Keratinocyte (primary cell): ENCODE results near the gene EML2. TPM values are rescaled to one million over a fixed set of nuclear protein-coding genes. Genes with fewer than 3 reads are reported as not detected.

Experiments used
- DNase-seq: peaks from one replicate; pipeline ENCODE4 v3.0.0-alpha.2; 2011; ENCODE audit warnings: low read depth, missing footprints, low spot score
- FAIRE-seq: peaks from 2 replicates; lab custom pipeline; 2011; peaks lifted over from hg19 to GRCh38; lab: Jason Lieb, UNC
- H2AFZ ChIP-seq: 2 replicates; pipeline ENCODE4 v1.6.0; 2012; ENCODE audit warnings: low read length, control low read depth, inconsistent platforms; ENCODE audit not compliant: control insufficient read depth
- H3K27ac ChIP-seq: 2 replicates; pipeline ENCODE4 v1.5.1; 2011; ENCODE audit warnings: low read length; ENCODE audit not compliant: control insufficient read depth, insufficient read depth
- H3K27me3 ChIP-seq: 3 replicates; pipeline ENCODE4 v1.6.0; 2011; ENCODE audit warnings: low read length; ENCODE audit not compliant: control insufficient read depth, insufficient read depth; ENCODE audit errors: extremely low read depth
- H3K36me3 ChIP-seq, 2 experiments: 2 replicates in 1 of 2; 3 replicates in 1 of 2; pipeline ENCODE4 v1.5.1; 2011; ENCODE audit warnings: low read length in 2 of 2, mild to moderate bottlenecking in 1 of 2; ENCODE audit not compliant: control insufficient read depth in 2 of 2, insufficient read depth in 2 of 2; ENCODE audit errors: extremely low read depth in 1 of 2
- H3K4me1 ChIP-seq: 3 replicates; pipeline ENCODE4 v1.5.1; 2011; ENCODE audit warnings: low read length; ENCODE audit not compliant: control insufficient read depth, insufficient read depth; ENCODE audit errors: extremely low read depth
- H3K4me2 ChIP-seq: 3 replicates; pipeline ENCODE4 v1.6.0; 2011; ENCODE audit warnings: low read depth, low read length; ENCODE audit not compliant: control insufficient read depth, insufficient read depth; ENCODE audit errors: extremely low read depth
- H3K4me3 ChIP-seq, 3 experiments: fragments of 200-600 bp in 1 of 3; sonication (generic) in 1 of 3; 2 replicates in 2 of 3; 3 replicates in 1 of 3; pipeline ENCODE4 v1.5.1; 2011 to 2016; ENCODE audit warnings: low read length in 3 of 3, mild to moderate bottlenecking in 3 of 3, control low read depth in 2 of 3, inconsistent platforms in 1 of 3, low read depth in 1 of 3, mixed read lengths in 1 of 3, mixed run types in 1 of 3, moderate library complexity in 1 of 3; ENCODE audit not compliant: control insufficient read depth in 2 of 3, insufficient read depth in 2 of 3; ENCODE audit errors: extremely low read depth in 1 of 3
- H3K79me2 ChIP-seq: 2 replicates; pipeline ENCODE4 v1.6.0; 2012; ENCODE audit warnings: low read length; ENCODE audit not compliant: control insufficient read depth, insufficient read depth
- H3K9ac ChIP-seq: 3 replicates; pipeline ENCODE4 v1.6.0; 2011; ENCODE audit warnings: low read length; ENCODE audit not compliant: control insufficient read depth, insufficient read depth; ENCODE audit errors: extremely low read depth
- H3K9me1 ChIP-seq: 3 replicates; pipeline ENCODE4 v1.6.0; 2011; ENCODE audit warnings: low read length; ENCODE audit not compliant: control insufficient read depth, insufficient read depth; ENCODE audit errors: extremely low read depth
- H3K9me3 ChIP-seq: 2 replicates; pipeline ENCODE4 v1.5.1; 2012; ENCODE audit warnings: low read depth, low read length; ENCODE audit not compliant: control insufficient read depth
- H4K20me1 ChIP-seq: 3 replicates; pipeline ENCODE4 v1.6.0; 2011; ENCODE audit warnings: low read length; ENCODE audit not compliant: control insufficient read depth, insufficient read depth; ENCODE audit errors: extremely low read depth
- CTCF ChIP-seq, 3 experiments: IDR thresholded peaks in 1 of 3; conservative IDR thresholded peaks in 1 of 3; optimal IDR thresholded peaks in 1 of 3; 2 replicates in 2 of 3; 3 replicates in 1 of 3; pipeline versions ENCODE3 to v1.5.1; 2011; ENCODE audit warnings: low read length in 3 of 3, mild to moderate bottlenecking in 3 of 3, moderate library complexity in 2 of 3, control low read depth in 1 of 3, inconsistent platforms in 1 of 3; ENCODE audit not compliant: insufficient read depth in 2 of 3; ENCODE audit errors: extremely low read depth in 1 of 3
- EZH2 ChIP-seq: IDR thresholded peaks from one replicate; pipeline ENCODE4 v1.6.1; 2012; ENCODE audit warnings: inconsistent platforms, mild to moderate bottlenecking, low read length, moderate library complexity
- dilution Hi-C: fragments of 300-500 bp; cut with MboI; formaldehyde crosslinking; loops from one replicate; pipeline ENCODE4 v1.7.0; 2020; ENCODE audit warnings: low sequenced_read_pairs; ENCODE audit not compliant: extremely low pct_ligation_motif_present
- polyA plus RNA-seq, 5 experiments: library from polyadenylated mRNA; depleted of rRNA in 3 of 5; stranded (reverse) in 3 of 5; stranded (forward) in 1 of 5; unstranded in 1 of 5; fragments of >200 nt; gene quantifications; 1 replicate in 1 of 5; 2 replicates in 3 of 5; 3 replicates in 1 of 5; pipeline versions ENCODE4 v1.2.1 to v1.2.3, GENCODE V29; 2011 to 2012; ENCODE audit warnings: missing spikeins in 2 of 5, low read depth in 1 of 5, low replicate concordance in 1 of 5
- small RNA-seq, 3 experiments: library from RNA; depleted of rRNA; stranded (forward); fragments of <200 nt; gene quantifications; one replicate each; pipeline ENCODE3, GENCODE V24; 2012; ENCODE audit warnings: low read depth in 3 of 3, low replicate concordance in 1 of 3; ENCODE audit not compliant: insufficient read length in 3 of 3

EML2 gene
- polyA plus RNA-seq, 1 donor (not counting 4 experiments of a cell fraction or from before 2014, with no cell fraction given): 43.4 TPM

- no peaks in the 10 kb centered on the region for H4K20me1 ChIP-seq
- H3K9me3 ChIP-seq: no peaks in the 10 kb centered on the region
- TF ChIP-seq CTCF (optimal IDR thresholded peaks at IDR 0.05 in 1 of 3, IDR thresholded peaks at IDR 0.05 in 1 of 3, conservative IDR thresholded peaks at IDR 0.05 in 1 of 3; ENCODE audit: extremely low read depth in 1 of 3, insufficient read depth in 2 of 3, low read length in 3 of 3): no peak
- no peak for TF ChIP-seq EZH2
- no peak overlapping the region for H3K4me2 ChIP-seq
- H2AFZ ChIP-seq: no peak overlapping the region
- peaks cover 2 to 7% of the 10 kb centered on the region in 2 experiments for H3K36me3 ChIP-seq
- no peaks in the 10 kb centered on the region for H3K4me1 ChIP-seq
- DNase-seq: no peak
- H3K9ac ChIP-seq: no peak overlapping the region
- no peak for FAIRE-seq
- H3K27ac ChIP-seq: no peak overlapping the region
- H3K27me3 ChIP-seq: no peaks in the 10 kb centered on the region
- peaks cover 5% of the 10 kb centered on the region for H3K79me2 ChIP-seq
- dilution Hi-C loops: no loop called here
- H3K9me1 ChIP-seq: no peaks in the 10 kb centered on the region
- H3K4me3 ChIP-seq: no peak overlapping the region
Observed at GRCh38 chr19:45560686-45561085, 78.5 kb downstream of the EML2 start.

DNA sequence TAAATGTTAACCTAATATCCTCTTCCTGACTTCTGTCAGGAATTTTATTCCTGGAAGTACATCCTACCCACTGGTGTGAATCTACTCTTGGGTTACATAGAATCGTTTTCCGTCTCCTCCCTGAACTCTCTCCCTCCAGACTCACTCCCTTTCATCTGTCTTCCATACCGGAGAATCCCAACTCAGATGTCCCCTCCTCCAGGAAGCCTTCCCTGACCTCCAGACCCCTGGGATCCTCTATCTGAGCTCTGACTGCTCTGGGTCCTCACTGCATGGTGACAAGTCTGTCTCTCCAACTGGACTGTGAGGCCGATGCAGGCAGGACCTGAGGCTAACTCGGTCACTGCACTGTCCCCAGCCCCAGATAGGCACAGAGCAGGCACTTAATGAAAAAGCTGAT, 79.2 kb downstream of the EML2 start:
- no peaks in the 10 kb centered on the region for H4K20me1 ChIP-seq
- no peaks in the 10 kb centered on the region for H3K9me1 ChIP-seq
- H3K27me3 ChIP-seq: no peaks in the 10 kb centered on the region
- H3K79me2 ChIP-seq: peaks cover 5% of the 10 kb centered on the region
- TF ChIP-seq CTCF (optimal IDR thresholded peaks at IDR 0.05 in 1 of 3, IDR thresholded peaks at IDR 0.05 in 1 of 3, conservative IDR thresholded peaks at IDR 0.05 in 1 of 3; ENCODE audit: extremely low read depth in 1 of 3, insufficient read depth in 2 of 3, low read length in 3 of 3) (no peak), EZH2 (no peak)
- no peaks in the 10 kb centered on the region for H3K4me1 ChIP-seq
- H3K4me3 ChIP-seq: no peak overlapping the region
- H3K36me3 ChIP-seq: peaks cover 2 to 7% of the 10 kb centered on the region in 2 experiments
- no peaks in the 10 kb centered on the region for H3K9me3 ChIP-seq
- no peak overlapping the region for H3K4me2 ChIP-seq
- no peak overlapping the region for H3K27ac ChIP-seq
- no peak for FAIRE-seq
- dilution Hi-C loops: no loop called here
- H3K9ac ChIP-seq: no peak overlapping the region
- DNase-seq: no peak
- H2AFZ ChIP-seq: no peak overlapping the region

Small RNA genes within 50 kb of the gene (small RNA-seq; reads per million reads assigned to genes)
- gene MIR642A (0.07 to 5.0 (median 2.5) reads per million in 3 experiments), gene RN7SL836P (0 reads per million in 3 experiments)

Other genes with a start within 250 kb of the EML2 start
- gene PPP1R13L, start 234.3 kb downstream of the EML2 start, polyA plus RNA-seq: 31.2 to 94.8 TPM (median 38.3 TPM) in 3 replicates
- 8.0 to 16.8 TPM (median 9.8 TPM) in 3 replicates for gene POLR1G, start 232.8 kb downstream of the EML2 start, polyA plus RNA-seq
- 175 to 250 TPM (median 208 TPM) in 3 replicates for gene ERCC1, start 215.5 kb downstream of the EML2 start, polyA plus RNA-seq
- 0.27 to 4.6 TPM (median 3.9 TPM) in 3 replicates for gene FOSB, start 171.4 kb downstream of the EML2 start, polyA plus RNA-seq
- 8.5 to 13.6 TPM (median 12.2 TPM) in 3 replicates for gene RTN2, start 142.3 kb downstream of the EML2 start, polyA plus RNA-seq
- gene PPM1N, start 141.0 kb downstream of the EML2 start, polyA plus RNA-seq: 1.9 to 2.5 TPM (median 2.0 TPM) in 3 replicates
- 99.0 to 117 TPM (median 110 TPM) in 3 replicates for gene VASP, start 131.9 kb downstream of the EML2 start, polyA plus RNA-seq
- gene OPA3, start 54.6 kb downstream of the EML2 start, polyA plus RNA-seq: 11.9 to 16.5 TPM (median 16.5 TPM) in 3 replicates
- 0.13 to 0.14 TPM in 2 of 3 replicates, not detected in the other for gene GPR4, start 37.2 kb downstream of the EML2 start, polyA plus RNA-seq
- 0.97 to 2.2 TPM (median 1.4 TPM) in 3 replicates for gene GIPR, start 28.8 kb upstream of the EML2 start, polyA plus RNA-seq
- gene SNRPD2, start 52.6 kb upstream of the EML2 start, polyA plus RNA-seq: 511 to 1,051 TPM (median 836 TPM) in 3 replicates
- gene QPCTL, start 53.3 kb upstream of the EML2 start, polyA plus RNA-seq: 11.9 to 13.3 TPM (median 13.2 TPM) in 3 replicates
- gene FBXO46, start 91.5 kb upstream of the EML2 start, polyA plus RNA-seq: 2.1 to 2.4 TPM (median 2.4 TPM) in 3 replicates
- not detected in 3 replicates for gene MEIOSIN, start 94.0 kb upstream of the EML2 start, polyA plus RNA-seq
- gene SIX5, start 129.9 kb upstream of the EML2 start, polyA plus RNA-seq: 1.3 to 2.2 TPM (median 2.0 TPM) in 3 replicates
- gene DMPK, start 143.1 kb upstream of the EML2 start, polyA plus RNA-seq: 7.0 to 12.8 TPM (median 8.1 TPM) in 3 replicates
- 10.1 to 16.5 TPM (median 12.5 TPM) in 3 replicates for gene DMWD, start 153.4 kb upstream of the EML2 start, polyA plus RNA-seq
- not detected in 3 replicates for gene RSPH6A, start 175.9 kb upstream of the EML2 start, polyA plus RNA-seq
- 43.8 to 63.2 TPM (median 56.0 TPM) in 3 replicates for gene SYMPK, start 223.8 kb upstream of the EML2 start, polyA plus RNA-seq
- 0.03 to 0.05 TPM in 2 of 3 replicates, not detected in the other for gene FOXA3, start 224.9 kb upstream of the EML2 start, polyA plus RNA-seq
- 1.7 to 3.1 TPM (median 3.1 TPM) in 3 replicates for gene IRF2BP1, start 246.7 kb upstream of the EML2 start, polyA plus RNA-seq